ENCODE data around the gene TCN2. TPM values are rescaled to one million over a fixed set of nuclear protein-coding genes. Genes with fewer than 3 reads are reported as not detected.

Gene TCN2
- total RNA-seq, 1 experiment from 2014 or later = 2.4 TPM

DNA sequence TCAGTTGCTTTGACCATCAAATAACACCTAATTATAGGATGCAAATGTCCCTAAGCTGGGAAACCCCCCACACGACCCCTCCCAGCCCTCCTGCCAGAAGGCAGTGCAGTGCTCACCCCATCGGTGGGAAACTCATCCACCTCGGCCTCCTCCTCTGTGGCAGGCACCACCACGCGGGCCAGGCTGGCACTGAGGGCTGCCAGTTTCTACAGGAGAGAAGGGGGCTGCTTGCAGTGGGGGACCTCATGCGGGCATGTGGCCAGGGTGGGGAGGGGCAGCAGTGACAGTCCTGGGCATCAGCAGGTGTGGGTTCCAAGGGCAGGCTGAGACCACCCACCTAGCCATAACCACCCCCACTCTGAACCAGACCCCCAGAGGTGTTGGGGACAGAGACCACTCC, 26.1 kb upstream of the TCN2 start:
- H3K27ac ChIP-seq (ENCODE audit: low read length) = no peak overlapping the region
- ATAC-seq (no peak), DNase-seq (ENCODE audit: low read depth, low spot score) (no peak)
- in situ Hi-C loops (cut with HindIII; ENCODE audit: low pct_unique_long_range_greater_than_20kb, low sequenced_read_pairs) = no loop called here
- no peaks in the 10 kb centered on the region for H3K27me3 ChIP-seq (ENCODE audit: control insufficient read depth, insufficient read depth, low read length)
- H3K36me3 ChIP-seq (ENCODE audit: control insufficient read depth, insufficient read depth, low read length) = peaks cover 8% of the 10 kb centered on the region; the same call in 1 of the 2 replicates
- H3K9me3 ChIP-seq (ENCODE audit: control insufficient read depth, insufficient read depth, low read depth, low read length) = no peaks in the 10 kb centered on the region
- ChIA-PET POLR2A (no interaction called here), CTCF (no interaction called here)
- H3K4me1 ChIP-seq (ENCODE audit: control insufficient read depth, insufficient read depth, low read length) = no peaks in the 10 kb centered on the region
- no peak overlapping the region for H3K4me3 ChIP-seq (ENCODE audit: low read depth in 2 of 2, low read length in 2 of 2)
- no TSS peak for BruUV-seq (replicated peaks)
- intact Hi-C loops (cut with micrococcal nuclease; ENCODE audit: unreplicated experiment) = no loop called here
- no peak for TF ChIP-seq POLR2AphosphoS5 (IDR thresholded peaks at IDR 0.05; ENCODE audit: low read depth, low read length)
- TF ChIP-seq TCF7L2 (IDR thresholded peaks at IDR 0.05; ENCODE audit: low read depth, low read length) = no peak
- TF ChIP-seq, protein P1, sequence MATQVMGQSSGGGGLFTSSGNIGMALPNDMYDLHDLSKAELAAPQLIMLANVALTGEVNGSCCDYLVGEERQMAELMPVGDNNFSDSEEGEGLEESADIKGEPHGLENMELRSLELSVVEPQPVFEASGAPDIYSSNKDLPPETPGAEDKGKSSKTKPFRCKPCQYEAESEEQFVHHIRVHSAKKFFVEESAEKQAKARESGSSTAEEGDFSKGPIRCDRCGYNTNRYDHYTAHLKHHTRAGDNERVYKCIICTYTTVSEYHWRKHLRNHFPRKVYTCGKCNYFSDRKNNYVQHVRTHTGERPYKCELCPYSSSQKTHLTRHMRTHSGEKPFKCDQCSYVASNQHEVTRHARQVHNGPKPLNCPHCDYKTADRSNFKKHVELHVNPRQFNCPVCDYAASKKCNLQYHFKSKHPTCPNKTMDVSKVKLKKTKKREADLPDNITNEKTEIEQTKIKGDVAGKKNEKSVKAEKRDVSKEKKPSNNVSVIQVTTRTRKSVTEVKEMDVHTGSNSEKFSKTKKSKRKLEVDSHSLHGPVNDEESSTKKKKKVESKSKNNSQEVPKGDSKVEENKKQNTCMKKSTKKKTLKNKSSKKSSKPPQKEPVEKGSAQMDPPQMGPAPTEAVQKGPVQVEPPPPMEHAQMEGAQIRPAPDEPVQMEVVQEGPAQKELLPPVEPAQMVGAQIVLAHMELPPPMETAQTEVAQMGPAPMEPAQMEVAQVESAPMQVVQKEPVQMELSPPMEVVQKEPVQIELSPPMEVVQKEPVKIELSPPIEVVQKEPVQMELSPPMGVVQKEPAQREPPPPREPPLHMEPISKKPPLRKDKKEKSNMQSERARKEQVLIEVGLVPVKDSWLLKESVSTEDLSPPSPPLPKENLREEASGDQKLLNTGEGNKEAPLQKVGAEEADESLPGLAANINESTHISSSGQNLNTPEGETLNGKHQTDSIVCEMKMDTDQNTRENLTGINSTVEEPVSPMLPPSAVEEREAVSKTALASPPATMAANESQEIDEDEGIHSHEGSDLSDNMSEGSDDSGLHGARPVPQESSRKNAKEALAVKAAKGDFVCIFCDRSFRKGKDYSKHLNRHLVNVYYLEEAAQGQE (IDR thresholded peaks at IDR 0.05; ENCODE audit: insufficient read depth in 1 of 2, low read depth in 2 of 2, low read length in 1 of 2) = no peak
- TF ChIP-seq CTCF (IDR thresholded peaks at IDR 0.05) = no peak

DNA sequence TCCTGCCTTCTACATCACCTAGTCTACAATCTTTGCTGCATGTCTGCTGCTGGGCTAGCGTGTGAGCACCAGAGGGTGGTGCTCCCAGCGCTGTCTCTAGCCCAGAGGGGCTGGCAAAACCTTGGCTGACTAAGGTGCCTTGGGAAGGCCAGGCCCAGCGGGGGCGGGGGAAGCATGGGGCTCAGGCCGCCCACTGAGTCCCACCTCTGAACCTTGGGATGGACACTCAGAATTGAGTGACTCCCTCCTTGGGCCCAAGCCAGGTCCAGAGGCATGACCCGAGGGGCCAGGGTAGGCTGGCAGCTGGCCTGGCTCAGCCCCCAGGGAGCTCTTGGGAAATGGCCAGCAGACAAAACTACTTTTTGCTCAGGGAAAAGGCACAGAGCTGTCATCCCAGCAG, 24.9 kb upstream of the TCN2 start:
- ChIA-PET CTCF (no interaction called here), POLR2A (no interaction called here)
- TF ChIP-seq SIN3A (IDR thresholded peaks at IDR 0.05; ENCODE audit: borderline replicate concordance, insufficient read depth, low read depth, low read length) (no peak), POLR2AphosphoS5 (IDR thresholded peaks at IDR 0.05; ENCODE audit: low read depth, low read length) (no peak), CTCF (IDR thresholded peaks at IDR 0.05) (no peak), TCF7L2 (IDR thresholded peaks at IDR 0.05; ENCODE audit: low read depth, low read length) (no peak)
- TF ChIP-seq, protein P1 (IDR thresholded peaks at IDR 0.05; ENCODE audit: insufficient read depth in 1 of 2, low read depth in 2 of 2, low read length in 1 of 2) = no peak
- Histone ChIP-seq H3K36me3 (ENCODE audit: control insufficient read depth, insufficient read depth, low read length) (peaks cover 7% of the 10 kb centered on the region; the same call in 1 of the 2 replicates), H3K4me1 (ENCODE audit: control insufficient read depth, insufficient read depth, low read length) (no peaks in the 10 kb centered on the region), H3K9me3 (ENCODE audit: control insufficient read depth, insufficient read depth, low read depth, low read length) (no peaks in the 10 kb centered on the region), H3K4me3 (ENCODE audit: low read depth in 2 of 2, low read length in 2 of 2) (no peak overlapping the region), H3K27ac (ENCODE audit: low read length) (no peak overlapping the region), H3K27me3 (ENCODE audit: control insufficient read depth, insufficient read depth, low read length) (no peaks in the 10 kb centered on the region)
- DNase-seq (ENCODE audit: low read depth, low spot score) (no peak), ATAC-seq (no peak)
- no TSS peak for BruUV-seq (replicated peaks)
- in situ Hi-C loops (cut with HindIII; ENCODE audit: low pct_unique_long_range_greater_than_20kb, low sequenced_read_pairs) = no loop called here
- intact Hi-C loops (cut with micrococcal nuclease; ENCODE audit: unreplicated experiment) = no loop called here
